Uterus (tissue), 2 donors: ENCODE results near the gene DOK7.

ENCODE experiments used
- POLR2A ChIP-seq, 2 donors: fragments of 450-650 bp; IDR thresholded peaks; one replicate each; pipeline ENCODE4 v1.6.1; 2016; ENCODE audit warnings: antibody characterized with exemption in 2 of 2, mild to moderate bottlenecking in 1 of 2, moderate library complexity in 1 of 2
- TF ChIP-seq, protein P1 (sequence below), 4 experiments: fragments of 200-600 bp in 2 of 4; fragments of 450-650 bp in 2 of 4; sonication (generic) in 2 of 4; IDR thresholded peaks; one replicate each; pipeline ENCODE4 v1.5.1; 2016 to 2019; ENCODE audit warnings: antibody characterized with exemption in 4 of 4, mild to moderate bottlenecking in 2 of 4, moderate library complexity in 1 of 4

DNA sequence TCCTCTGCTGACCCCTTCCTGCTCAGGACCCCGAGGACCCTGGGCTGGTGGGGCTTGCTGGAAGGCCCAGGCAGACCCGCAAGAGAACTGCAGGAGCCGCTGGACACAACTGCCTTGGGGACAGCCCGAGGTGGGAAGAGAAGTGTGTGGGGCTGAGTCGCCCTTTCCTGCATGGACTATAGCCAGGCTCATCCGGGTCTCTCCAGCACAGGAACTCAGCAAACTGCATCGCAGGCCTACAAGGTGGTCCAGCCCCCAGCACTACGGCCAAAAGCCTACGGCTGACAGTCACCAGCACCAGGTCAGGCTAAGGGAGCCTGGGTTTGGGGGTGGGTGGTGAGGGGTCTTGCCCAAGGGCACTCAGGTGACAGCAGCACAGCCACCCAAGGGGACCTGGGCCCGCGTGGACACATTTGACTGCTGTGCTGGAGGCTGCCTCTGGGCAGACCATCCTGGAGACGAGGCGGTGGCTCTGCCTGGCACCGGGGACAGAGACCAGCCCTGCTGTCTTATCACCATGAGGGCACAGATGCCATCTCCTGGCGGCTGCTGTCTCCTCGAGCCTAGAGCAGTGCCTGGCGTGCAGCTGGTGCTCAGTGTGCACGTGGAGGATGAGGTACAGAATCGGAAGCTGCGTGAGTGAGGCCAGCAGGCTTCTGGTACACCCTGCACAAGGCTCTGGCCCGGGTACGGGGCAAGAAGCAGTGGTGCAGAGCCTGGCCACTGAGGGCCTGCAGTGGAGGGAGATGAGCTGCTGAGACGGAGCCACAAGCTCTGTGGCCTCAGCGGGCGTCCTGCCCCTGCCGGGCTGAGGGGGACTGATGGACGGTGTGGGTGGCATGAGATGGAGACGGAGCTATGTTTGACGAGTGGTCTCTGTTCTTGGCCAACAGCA, 54.0 kb downstream of the DOK7 start:
- TF ChIP-seq, protein P1, sequence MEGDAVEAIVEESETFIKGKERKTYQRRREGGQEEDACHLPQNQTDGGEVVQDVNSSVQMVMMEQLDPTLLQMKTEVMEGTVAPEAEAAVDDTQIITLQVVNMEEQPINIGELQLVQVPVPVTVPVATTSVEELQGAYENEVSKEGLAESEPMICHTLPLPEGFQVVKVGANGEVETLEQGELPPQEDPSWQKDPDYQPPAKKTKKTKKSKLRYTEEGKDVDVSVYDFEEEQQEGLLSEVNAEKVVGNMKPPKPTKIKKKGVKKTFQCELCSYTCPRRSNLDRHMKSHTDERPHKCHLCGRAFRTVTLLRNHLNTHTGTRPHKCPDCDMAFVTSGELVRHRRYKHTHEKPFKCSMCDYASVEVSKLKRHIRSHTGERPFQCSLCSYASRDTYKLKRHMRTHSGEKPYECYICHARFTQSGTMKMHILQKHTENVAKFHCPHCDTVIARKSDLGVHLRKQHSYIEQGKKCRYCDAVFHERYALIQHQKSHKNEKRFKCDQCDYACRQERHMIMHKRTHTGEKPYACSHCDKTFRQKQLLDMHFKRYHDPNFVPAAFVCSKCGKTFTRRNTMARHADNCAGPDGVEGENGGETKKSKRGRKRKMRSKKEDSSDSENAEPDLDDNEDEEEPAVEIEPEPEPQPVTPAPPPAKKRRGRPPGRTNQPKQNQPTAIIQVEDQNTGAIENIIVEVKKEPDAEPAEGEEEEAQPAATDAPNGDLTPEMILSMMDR (IDR thresholded peaks at IDR 0.05): no peak
- TF ChIP-seq POLR2A (IDR thresholded peaks at IDR 0.05): no peak
